RWPE2 (cell line): ENCODE results near the gene U2AF1.
A peak's percentile ranks its signal among the peaks of the same experiment; 100 is the strongest.
"Not testable (repeated sequence)": the region's sequence is repeated elsewhere in the genome, so short reads cannot be mapped to it uniquely, and the experiment has no call there.

Experiments used
- ATAC-seq: fragments of 200-7000 bp; cut with Tn5 transposase; 3 replicates; pipeline ENCODE4 v1.9.1; 2021; ENCODE audit warnings: low read depth
- DNase-seq: peaks from one replicate; pipeline ENCODE4 v3.0.0-alpha.2; 2020; ENCODE audit warnings: low spot score
- H3K27ac ChIP-seq: fragments of 450-650 bp; 2 replicates; pipeline ENCODE4 v1.5.1; 2017; ENCODE audit warnings: mild to moderate bottlenecking; ENCODE audit not compliant: poor library complexity, severe bottlenecking
- H3K27me3 ChIP-seq: fragments of 250-450 bp; sonication (Bioruptor Pico); 2 replicates; pipeline ENCODE4 v1.5.1; 2021; ENCODE audit warnings: mild to moderate bottlenecking, moderate library complexity; ENCODE audit not compliant: insufficient read depth, poor library complexity, severe bottlenecking
- H3K36me3 ChIP-seq: fragments of 250-450 bp; sonication (Bioruptor Pico); 2 replicates; pipeline ENCODE4 v1.5.1; 2020; ENCODE audit warnings: low read depth, mild to moderate bottlenecking, moderate library complexity
- H3K4me1 ChIP-seq: fragments of 250-450 bp; sonication (Bioruptor Pico); 2 replicates; pipeline ENCODE4 v1.5.1; 2021; ENCODE audit warnings: mild to moderate bottlenecking, moderate library complexity; ENCODE audit not compliant: insufficient read depth, poor library complexity, severe bottlenecking
- H3K4me3 ChIP-seq: fragments of 250-450 bp; sonication (Bioruptor Pico); 2 replicates; pipeline ENCODE4 v1.5.1; 2021; ENCODE audit warnings: mild to moderate bottlenecking, moderate library complexity; ENCODE audit not compliant: severe bottlenecking
- H3K9me3 ChIP-seq: fragments of 250-450 bp; sonication (Bioruptor Pico); 2 replicates; pipeline ENCODE4 v1.5.1; 2021; ENCODE audit warnings: mild to moderate bottlenecking, moderate library complexity; ENCODE audit not compliant: severe bottlenecking

U2AF1 gene

GRCh38 chr21:43076023-43076637 lies 31.2 kb downstream of the U2AF1 start:
- ATAC-seq, result peak; percentile 26; the same call in 1 of the 3 replicates
- not testable (repeated sequence) for H3K27me3 ChIP-seq, H3K36me3 ChIP-seq, H3K27ac ChIP-seq, H3K9me3 ChIP-seq, H3K4me3 ChIP-seq, H3K4me1 ChIP-seq, DNase-seq

- H3K4me3 ChIP-seq, H3K36me3 ChIP-seq: not testable (repeated sequence)
- ATAC-seq, result peak; percentile 61
These were observed 32.0 kb downstream of the U2AF1 start, which contains the start of gene CBS for GRCh38 chr21:43075170-43076022. Gene CBS, minus strand, starts transcription at chr21:43075835. Its CDS starts 3,642 bp downstream, at chr21:43072193.

DNA sequence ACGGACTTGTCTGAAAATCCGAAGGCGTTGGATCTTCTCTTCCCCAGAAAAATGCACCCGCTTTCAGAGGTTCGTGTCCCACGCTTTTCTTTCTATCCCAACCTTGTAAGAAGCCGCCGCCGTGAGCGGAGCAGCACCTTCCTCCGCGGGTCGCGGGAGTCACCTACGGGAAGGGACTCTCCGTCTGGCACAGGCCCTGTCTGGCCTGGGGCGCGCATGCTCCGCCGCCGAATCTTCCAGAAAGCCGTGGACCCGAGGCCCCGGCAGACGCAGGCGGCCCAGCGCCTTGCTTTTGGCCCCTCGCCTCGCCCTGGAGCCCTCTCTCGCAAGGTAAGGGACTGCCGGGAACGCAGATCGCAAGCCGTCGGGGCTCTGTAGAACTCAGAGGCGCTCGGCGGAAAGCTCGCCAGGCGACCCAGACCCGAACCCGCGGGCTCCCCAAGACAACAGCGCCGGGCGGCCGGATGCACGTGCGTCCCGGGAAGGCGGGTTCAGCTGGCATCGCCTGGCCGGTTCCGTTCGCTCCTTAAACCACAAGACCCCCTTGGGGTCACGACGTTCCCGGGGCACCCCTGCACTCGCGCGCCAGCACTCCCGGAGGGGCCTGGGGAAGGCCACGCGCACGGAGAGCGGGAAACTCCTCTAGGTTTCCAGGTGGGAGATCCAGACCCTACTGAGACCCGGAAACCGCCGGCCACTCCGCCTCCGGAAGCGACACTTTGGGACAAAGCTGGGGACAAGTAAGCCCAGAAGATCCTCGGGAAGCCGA lies 32.8 kb downstream of the U2AF1 start:
- H3K27me3 ChIP-seq, H3K4me1 ChIP-seq, H3K4me3 ChIP-seq, H3K9me3 ChIP-seq, ATAC-seq, H3K36me3 ChIP-seq, DNase-seq, H3K27ac ChIP-seq: not testable (repeated sequence)

More at GRCh38 chr21:43075170-43076022, 32.0 kb downstream of the U2AF1 start, which contains the start of gene CBS:
- not testable (repeated sequence) for DNase-seq, H3K4me1 ChIP-seq, H3K9me3 ChIP-seq, H3K27ac ChIP-seq, H3K27me3 ChIP-seq

DNA sequence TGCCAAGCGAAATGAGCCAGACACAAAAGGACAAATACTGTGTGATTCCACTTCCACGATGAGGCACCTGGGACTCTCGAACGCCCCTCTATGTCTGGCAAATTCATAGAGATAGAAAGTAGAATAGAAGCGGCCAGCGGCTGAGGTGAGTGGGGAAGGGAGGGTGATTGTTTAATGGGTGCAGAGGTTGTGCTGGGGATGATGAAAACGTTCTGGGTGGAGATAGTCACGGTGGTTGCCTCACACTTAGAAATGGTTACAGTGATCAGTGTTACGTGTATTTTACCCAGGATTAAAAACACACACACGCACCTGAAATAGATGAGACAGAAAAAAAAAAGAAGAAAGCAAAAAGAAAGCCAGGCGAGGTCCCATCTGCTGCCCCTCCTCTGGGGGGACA lies 34.6 kb downstream of the U2AF1 start:
- not testable (repeated sequence) for ATAC-seq, H3K4me3 ChIP-seq, H3K36me3 ChIP-seq, H3K4me1 ChIP-seq, H3K27me3 ChIP-seq, H3K27ac ChIP-seq, DNase-seq, H3K9me3 ChIP-seq

- not testable (repeated sequence) for H3K27me3 ChIP-seq, H3K4me1 ChIP-seq, H3K27ac ChIP-seq, H3K4me3 ChIP-seq, H3K9me3 ChIP-seq, ATAC-seq, H3K36me3 ChIP-seq, DNase-seq
These were observed 37.7 kb downstream of the U2AF1 start for GRCh38 chr21:43069682-43070081.

DNA sequence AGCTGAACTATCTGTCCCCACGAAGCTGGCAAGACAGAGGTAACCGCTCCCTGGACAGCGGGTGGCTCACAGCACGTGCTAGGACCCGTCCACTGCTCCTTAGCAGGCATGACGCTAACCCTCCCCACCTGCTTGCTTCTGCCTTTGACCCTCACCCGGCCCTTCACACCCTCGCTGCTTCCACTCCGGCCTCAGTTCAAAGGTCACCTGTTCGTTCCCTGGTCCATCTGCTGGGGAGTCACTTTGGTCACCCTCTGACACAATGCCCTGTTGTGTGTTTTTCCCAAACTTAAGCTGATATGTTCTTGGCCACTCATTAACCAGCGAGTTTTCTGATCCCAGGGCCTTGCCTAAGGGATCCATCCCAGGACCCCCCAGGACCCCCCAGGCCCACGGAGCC lies 39.3 kb downstream of the U2AF1 start:
- H3K4me3 ChIP-seq, DNase-seq, H3K27me3 ChIP-seq, H3K27ac ChIP-seq, H3K4me1 ChIP-seq, H3K36me3 ChIP-seq, H3K9me3 ChIP-seq, ATAC-seq: not testable (repeated sequence)

GRCh38 chr21:43066690-43067089 lies 40.7 kb downstream of the U2AF1 start:
- ATAC-seq, H3K4me1 ChIP-seq, H3K27ac ChIP-seq, H3K27me3 ChIP-seq, H3K36me3 ChIP-seq, H3K4me3 ChIP-seq, H3K9me3 ChIP-seq: not testable (repeated sequence)
- peak; percentile 23 for DNase-seq

- H3K27ac ChIP-seq, H3K36me3 ChIP-seq, H3K4me1 ChIP-seq, H3K27me3 ChIP-seq, H3K4me3 ChIP-seq, H3K9me3 ChIP-seq, ATAC-seq: not testable (repeated sequence)
- peak; percentile 14 for DNase-seq
These were observed 41.4 kb downstream of the U2AF1 start for GRCh38 chr21:43065991-43066390.

GRCh38 chr21:43064265-43064917 lies 43.0 kb downstream of the U2AF1 start:
- not testable (repeated sequence) for H3K36me3 ChIP-seq, DNase-seq, H3K4me3 ChIP-seq, H3K27ac ChIP-seq, H3K4me1 ChIP-seq, H3K9me3 ChIP-seq, H3K27me3 ChIP-seq, ATAC-seq

DNA sequence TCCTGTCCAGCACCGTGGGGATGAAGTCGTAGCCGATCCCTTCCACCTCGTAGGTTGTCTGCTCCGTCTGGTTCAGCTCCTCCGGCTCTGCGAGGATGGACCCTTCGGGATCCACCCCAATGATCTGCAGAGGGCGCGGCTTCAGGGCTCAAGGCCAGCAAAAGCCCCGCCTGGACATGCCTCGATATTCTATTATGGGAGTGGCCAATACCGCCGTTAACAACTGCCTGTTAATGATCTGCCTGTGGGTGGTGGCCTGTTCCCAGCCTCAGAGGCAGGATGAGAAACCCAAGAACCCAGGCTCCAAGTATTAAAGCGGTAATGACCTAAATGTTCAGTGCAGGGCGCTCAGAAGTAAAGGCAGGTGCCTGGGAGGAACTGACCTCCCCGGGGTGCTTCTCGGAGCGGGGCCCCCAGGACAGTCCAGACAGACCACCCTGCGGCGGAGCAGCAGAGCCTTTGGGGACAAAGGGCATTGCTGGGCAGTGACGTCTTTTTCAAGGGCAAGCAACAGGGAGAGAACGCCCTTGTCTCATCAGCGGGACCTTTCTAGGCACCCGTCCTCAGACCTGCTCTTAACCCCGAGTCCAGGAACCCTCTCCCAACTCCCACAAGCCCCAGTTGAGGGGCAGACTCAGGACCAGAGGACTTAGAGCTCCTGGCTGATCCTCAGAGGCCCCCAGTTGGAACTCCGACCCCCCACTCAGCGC lies 44.3 kb downstream of the U2AF1 start:
- H3K27me3 ChIP-seq, H3K4me1 ChIP-seq, H3K27ac ChIP-seq, H3K9me3 ChIP-seq, DNase-seq, H3K36me3 ChIP-seq, ATAC-seq, H3K4me3 ChIP-seq: not testable (repeated sequence)
